B cell (primary cell): Measurements from ENCODE around the gene DHX38. TPM values are rescaled to one million over a fixed set of nuclear protein-coding genes. Genes with fewer than 3 reads are reported as not detected.
"Not testable (repeated sequence)": the region's sequence is repeated elsewhere in the genome, so short reads cannot be mapped to it uniquely, and the experiment has no call there.

Source experiments
- ATAC-seq: fragments of 200-7000 bp; cut with Tn5 transposase; one replicate; pipeline ENCODE4 v1.10.0; 2021; ENCODE audit warnings: low read depth, mild to moderate bottlenecking, moderate number of reproducible peaks, moderate library complexity
- CTCF ChIA-PET: fragments of 350-600 bp; sonication (Branson Sonifier 250); formaldehyde crosslinking; loops from one replicate; lab custom pipeline; 2021; ENCODE audit warnings: antibody characterized with exemption, inconsistent platforms; lab: Charles Lee
- POLR2A ChIA-PET: fragments of 350-600 bp; sonication (Branson Sonifier 250); formaldehyde crosslinking; loops from one replicate; lab custom pipeline; 2021; ENCODE audit warnings: antibody characterized with exemption; lab: Charles Lee
- DNase-seq: peaks from one replicate; pipeline ENCODE4 v3.0.0; 2013
- H2AFZ ChIP-seq: 2 replicates; pipeline ENCODE4 v1.6.1; 2012; ENCODE audit warnings: mild to moderate bottlenecking, low read depth, low read length; ENCODE audit not compliant: insufficient read depth, poor library complexity, severe bottlenecking
- H3K27ac ChIP-seq, 2 donors: 1 replicate in 1 of 2; 2 replicates in 1 of 2; pipeline ENCODE4 v1.5.1; 2012 to 2013; ENCODE audit warnings: low read length in 2 of 2, mild to moderate bottlenecking in 2 of 2, moderate library complexity in 1 of 2
- H3K27me3 ChIP-seq, 4 experiments: fragments of 200-600 bp in 1 of 4; sonication (generic) in 1 of 4; replicated peaks in 1 of 4; 1 replicate in 2 of 4; 2 replicates in 2 of 4; pipeline versions ENCODE4 v1.6.1 to v1.7.0; 2013 to 2016; ENCODE audit warnings: low read length in 3 of 4, mild to moderate bottlenecking in 2 of 4, mixed read lengths in 1 of 4, moderate library complexity in 1 of 4; ENCODE audit not compliant: insufficient read depth in 4 of 4, control insufficient read depth in 3 of 4; ENCODE audit errors: control extremely low read depth in 1 of 4
- H3K36me3 ChIP-seq, 2 experiments: replicated peaks in 1 of 2; 1 replicate in 1 of 2; 2 replicates in 1 of 2; pipeline versions ENCODE4 v1.6.1 to v1.7.1; 2013; ENCODE audit warnings: low read length in 1 of 2; ENCODE audit not compliant: insufficient read depth in 2 of 2, control insufficient read depth in 1 of 2; ENCODE audit errors: control extremely low read depth in 1 of 2, extremely low read depth in 1 of 2
- H3K4me1 ChIP-seq, 2 donors: fragments of 200-600 bp in 1 of 2; sonication (generic) in 1 of 2; 1 replicate in 1 of 2; 2 replicates in 1 of 2; pipeline versions ENCODE4 v1.5.1 to v1.6.1; 2013 to 2017; ENCODE audit warnings: low read length in 2 of 2; ENCODE audit not compliant: control insufficient read depth in 2 of 2, insufficient read depth in 2 of 2
- H3K4me2 ChIP-seq: replicated peaks from 2 replicates; pipeline ENCODE3; 2012; ENCODE audit warnings: mild to moderate bottlenecking, low read depth, low read length; ENCODE audit not compliant: poor library complexity, severe bottlenecking
- H3K4me3 ChIP-seq, 5 experiments: fragments of 200-600 bp in 1 of 5; sonication (generic) in 1 of 5; 1 replicate in 3 of 5; 2 replicates in 2 of 5; pipeline versions ENCODE4 v1.5.1 to v1.7.0; 2011 to 2016; ENCODE audit warnings: low read length in 4 of 5, mild to moderate bottlenecking in 4 of 5, low read depth in 2 of 5, control low read depth in 1 of 5, moderate library complexity in 1 of 5; ENCODE audit not compliant: insufficient read depth in 1 of 5; ENCODE audit errors: control extremely low read depth in 1 of 5, extremely low read depth in 1 of 5
- H3K79me2 ChIP-seq: fragments of 200-600 bp; sonication (generic); one replicate; pipeline ENCODE4 v1.6.0; 2016; ENCODE audit warnings: low read length; ENCODE audit not compliant: control insufficient read depth, insufficient read depth
- H3K9ac ChIP-seq: fragments of 200-600 bp; sonication (generic); 2 replicates; pipeline ENCODE4 v1.6.1; 2017; ENCODE audit warnings: mild to moderate bottlenecking, low read length, moderate library complexity
- H3K9me3 ChIP-seq, 3 donors: one replicate each; pipeline versions ENCODE4 v1.6.1 to v1.7.1; 2013; ENCODE audit warnings: low read length in 2 of 3; ENCODE audit not compliant: control insufficient read depth in 2 of 3, insufficient read depth in 1 of 3; ENCODE audit errors: control extremely low read depth in 1 of 3
- H4K20me1 ChIP-seq: 2 replicates; pipeline ENCODE4 v1.6.0; 2012; ENCODE audit warnings: mild to moderate bottlenecking, low read length; ENCODE audit not compliant: insufficient read depth, control insufficient read depth, poor library complexity, severe bottlenecking
- H3K27ac Mint-ChIP-seq: one replicate; pipeline ENCODE4 v1.8.0; 2021; ENCODE audit warnings: mixed read lengths
- H3K27me3 Mint-ChIP-seq: one replicate; pipeline ENCODE4 v1.8.0; 2021; ENCODE audit warnings: mixed read lengths
- H3K4me1 Mint-ChIP-seq: one replicate; pipeline ENCODE4 v1.8.0; 2021; ENCODE audit warnings: mixed read lengths
- H3K4me3 Mint-ChIP-seq: one replicate; pipeline ENCODE4 v1.8.0; 2021; ENCODE audit warnings: mixed read lengths
- H3K9me3 Mint-ChIP-seq: one replicate; pipeline ENCODE4 v1.8.0; 2022; ENCODE audit warnings: mixed read lengths; ENCODE audit not compliant: insufficient read depth
- CTCF ChIP-seq: fragments of 200-600 bp; IDR thresholded peaks from one replicate; pipeline ENCODE4 v1.8.0; 2022; ENCODE audit warnings: antibody characterized with exemption, mild to moderate bottlenecking
- EZH2 ChIP-seq: IDR thresholded peaks from 2 replicates; pipeline ENCODE4 v1.6.1; 2012; ENCODE audit warnings: borderline replicate concordance, low read depth, mild to moderate bottlenecking, moderate library complexity, low read length; ENCODE audit not compliant: insufficient read depth, poor library complexity, severe bottlenecking
- WGBS: methylation state at CpG from one replicate; pipeline ENCODE4 v1.1.5; 2013; ENCODE audit warnings: missing lambda C conversion rate; ENCODE audit not compliant: insufficient coverage; 5-methylcytosine and 5-hydroxymethylcytosine counted together
- intact Hi-C: fragments of 100-400 bp; cut with micrococcal nuclease; formaldehyde crosslinking; loops from one replicate; pipeline ENCODE4 v1.10.0; 2022
- polyA plus RNA-seq: library from polyadenylated mRNA; depleted of rRNA; stranded (reverse); fragments of >200 nt; gene quantifications from 2 replicates; pipeline ENCODE4 v1.2.3, GENCODE V29; 2012
- total RNA-seq, 2 donors: library from RNA; stranded (reverse); fragments of 120-200 nt in 1 of 2; gene quantifications; 1 replicate in 1 of 2; 2 replicates in 1 of 2; pipeline versions ENCODE4 v1.2.3 to v1.2.4, GENCODE V29; 2013 to 2022

The DHX38 gene
- total and polyA plus RNA-seq, 2 donors (not counting 1 experiment from before 2014, with no cell fraction given) = 98.2 to 114 TPM

DNA sequence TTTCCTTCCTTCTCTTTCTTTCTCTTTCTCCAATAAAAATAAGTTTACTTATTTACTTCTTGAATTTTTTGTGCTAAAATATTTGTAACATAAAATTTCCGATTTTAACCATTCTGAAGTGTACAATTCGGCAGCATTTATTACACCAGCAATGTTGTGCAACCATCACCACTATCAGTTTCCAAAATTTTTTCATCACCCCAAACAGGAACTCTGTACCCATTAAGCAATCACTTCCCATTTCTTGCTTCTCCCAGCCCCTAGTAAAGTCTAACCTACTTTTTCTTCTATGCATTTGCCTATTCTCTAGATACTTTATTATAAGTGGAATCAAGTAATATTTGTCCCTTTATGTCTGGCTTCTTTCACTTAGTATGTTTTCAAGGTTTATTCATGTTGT is 41.8 kb upstream of the DHX38 start:
- WGBS = 40% methylated on average over 1 of the region's 2 CpGs
- ATAC-seq (no peak), DNase-seq (no peak)
- Histone ChIP-seq H3K4me2 (no peak overlapping the region), H3K36me3 (no peaks in the 10 kb centered on the region), H3K79me2 (no peaks in the 10 kb centered on the region), H3K9ac (no peak overlapping the region), H4K20me1 (no peaks in the 10 kb centered on the region), H3K9me3 (peaks cover 0 to 12% (median 8%) of the 10 kb centered on the region in 3 donors), H2AFZ (no peak overlapping the region), H3K27ac (no peak overlapping the region), H3K27me3 (no peaks in the 10 kb centered on the region), H3K4me3 (no peak overlapping the region), H3K4me1 (no peaks in the 10 kb centered on the region)
- H3K4me1 Mint-ChIP-seq = no peaks in the 10 kb centered on the region
- H3K4me3 Mint-ChIP-seq = no peak overlapping the region
- CTCF ChIA-PET = no interaction called here
- no peaks in the 10 kb centered on the region for H3K27me3 Mint-ChIP-seq
- intact Hi-C loops = no loop called here
- TF ChIP-seq EZH2 (no peak), CTCF (no peak)
- POLR2A ChIA-PET = no interaction called here
- peaks cover 9% of the 10 kb centered on the region for H3K9me3 Mint-ChIP-seq
- H3K27ac Mint-ChIP-seq = no peak overlapping the region

DNA sequence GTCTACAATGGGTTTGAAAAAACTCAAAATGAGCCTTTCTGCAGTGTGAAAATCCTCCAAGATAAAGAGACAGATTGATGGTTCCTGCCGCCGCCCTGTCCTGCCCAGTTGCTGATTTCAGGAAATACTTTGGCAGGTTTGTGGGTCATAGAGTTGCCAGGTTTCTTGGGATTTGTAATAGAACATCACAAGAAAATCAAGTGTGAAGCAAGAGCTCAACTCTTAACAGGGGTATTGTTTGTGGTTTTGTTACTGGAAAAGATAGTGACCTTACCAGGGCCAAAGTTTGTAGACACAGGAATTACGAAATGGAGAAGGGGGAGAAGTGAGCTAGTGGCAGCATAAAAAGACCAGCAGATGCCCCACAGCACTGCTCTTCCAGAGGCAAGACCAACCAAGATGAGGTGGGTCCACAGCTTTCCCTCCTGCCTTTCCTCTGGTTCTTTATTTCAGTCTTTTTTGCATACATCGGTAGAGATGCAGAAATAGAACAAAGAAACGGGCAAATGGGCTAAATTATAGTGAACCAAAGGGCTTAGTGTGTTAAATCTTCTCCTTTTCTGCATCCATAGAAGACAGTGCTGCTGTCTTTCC is 39.3 kb upstream of the DHX38 start, which contains the start of gene HP:
TSS of gene HP (plus strand) at position 252 of the 594 bp plus-strand sequence. CDS start at position 400, 148 bp downstream.
- H3K27ac ChIP-seq, H3K36me3 ChIP-seq, H3K4me2 ChIP-seq, H3K9me3 Mint-ChIP-seq, H3K27ac Mint-ChIP-seq, H3K4me3 Mint-ChIP-seq, H3K79me2 ChIP-seq, H3K27me3 ChIP-seq, H2AFZ ChIP-seq, H4K20me1 ChIP-seq, H3K27me3 Mint-ChIP-seq, H3K4me1 ChIP-seq, POLR2A ChIA-PET, ATAC-seq, H3K9me3 ChIP-seq, intact Hi-C loops, H3K9ac ChIP-seq, H3K4me1 Mint-ChIP-seq, DNase-seq, H3K4me3 ChIP-seq: not testable (repeated sequence)
- WGBS = 79% methylated on average over 2 of the region's 5 CpGs
- CTCF ChIA-PET = interaction anchor here (1.3 kb wide), 1 partner anchor 12 kb away, joined by 4 read pairs; no protein-coding TSS in a partner anchor
